Aorta (tissue), 5 donors: Measurements from ENCODE around the gene PCSK6. TPM values are rescaled to one million over a fixed set of nuclear protein-coding genes. Genes with fewer than 3 reads are reported as not detected.

Source experiments
- ATAC-seq: fragments of 200-7000 bp; cut with Tn5 transposase; one replicate; pipeline ENCODE4 v1.9.1; 2022; ENCODE audit warnings: moderate library complexity; ENCODE audit not compliant: low FRiP score
- DNase-seq, 2 donors: peaks; one replicate each; pipeline ENCODE4 v3.0.0-alpha.2; 2020
- H3K27ac ChIP-seq, 2 donors: one replicate each; pipeline ENCODE4 v1.5.1; 2013; ENCODE audit warnings: low read length in 2 of 2, mild to moderate bottlenecking in 2 of 2, moderate library complexity in 2 of 2, control low read depth in 1 of 2, inconsistent platforms in 1 of 2, low read depth in 1 of 2
- H3K27me3 ChIP-seq, 2 donors: one replicate each; pipeline ENCODE4 v1.6.1; 2013; ENCODE audit warnings: control low read depth in 1 of 2, low read length in 1 of 2, mild to moderate bottlenecking in 1 of 2, moderate library complexity in 1 of 2; ENCODE audit not compliant: insufficient read depth in 2 of 2, control insufficient read depth in 1 of 2
- H3K36me3 ChIP-seq, 2 donors: one replicate each; pipeline ENCODE4 v1.6.1; 2013; ENCODE audit warnings: control low read depth in 1 of 2, low read length in 1 of 2, mild to moderate bottlenecking in 1 of 2; ENCODE audit not compliant: insufficient read depth in 2 of 2, control insufficient read depth in 1 of 2
- H3K4me1 ChIP-seq, 2 donors: one replicate each; pipeline ENCODE4 v1.6.1; 2013; ENCODE audit warnings: low read length in 2 of 2, control low read depth in 1 of 2, mild to moderate bottlenecking in 1 of 2, moderate library complexity in 1 of 2; ENCODE audit not compliant: insufficient read depth in 2 of 2, control insufficient read depth in 1 of 2
- H3K4me3 ChIP-seq, 2 donors: one replicate each; pipeline ENCODE4 v1.5.1; 2013; ENCODE audit warnings: low read length in 2 of 2, control low read depth in 1 of 2, mild to moderate bottlenecking in 1 of 2
- H3K9me3 ChIP-seq: one replicate; pipeline ENCODE4 v1.6.1; 2013; ENCODE audit warnings: mild to moderate bottlenecking, low read length; ENCODE audit not compliant: control insufficient read depth
- WGBS, 2 donors: extraction: QIAGEN DNeasy Blood & Tissue Kit; methylation state at CpG; one replicate each; pipeline ENCODE4 v1.1.7; 2013; 5-methylcytosine and 5-hydroxymethylcytosine counted together
- intact Hi-C, 2 donors: fragments of 100-400 bp; cut with DNase I; formaldehyde crosslinking; loops; one replicate each; pipeline versions ENCODE4 v1.14.2 to v1.15.0; 2022
- polyA plus RNA-seq, 2 donors: library from polyadenylated mRNA; stranded (reverse); fragments of 200-250 nt; gene quantifications; one replicate each; pipeline ENCODE4 v1.2.3, GENCODE V29; 2013
- total RNA-seq, 2 donors: library from RNA; stranded (reverse); fragmentation: NEBNext Ultra II Directional; extraction: Animal tissue kit (Norgen Biotek cat#: 25700); gene quantifications; one replicate each; pipeline ENCODE4 v1.2.1, GENCODE V29; 2021
- donor health status: healthy with polysubstance abuse.
- donor health status: Bipolar disorder and iron deficiency.
- donor health status: DM: no; HTN: no; CAD: no.
- donor health status: DM: no; HTN: no; CAD: no.
- donor health status: DM: yes; HTN: yes; CAD: no.

PCSK6 gene
- total and polyA plus RNA-seq, 4 donors: 1.6 to 11.2 (median 5.0) TPM; not detected in 1

- Histone ChIP-seq H3K9me3 (no peaks in the 10 kb centered on the region), H3K27ac (no peak overlapping the region), H3K4me1 (no peaks in the 10 kb centered on the region), H3K4me3 (no peak overlapping the region), H3K36me3 (no peaks in the 10 kb centered on the region), H3K27me3 (no peaks in the 10 kb centered on the region)
- WGBS, 2 donors: 93% methylated on average over 17 of the region's 17 CpGs
- DNase-seq (no peak), ATAC-seq (peak; percentile 17)
- intact Hi-C loops: no loop called here
Measured at GRCh38 chr15:101481917-101482525, 7.5 kb downstream of the PCSK6 start.

DNA sequence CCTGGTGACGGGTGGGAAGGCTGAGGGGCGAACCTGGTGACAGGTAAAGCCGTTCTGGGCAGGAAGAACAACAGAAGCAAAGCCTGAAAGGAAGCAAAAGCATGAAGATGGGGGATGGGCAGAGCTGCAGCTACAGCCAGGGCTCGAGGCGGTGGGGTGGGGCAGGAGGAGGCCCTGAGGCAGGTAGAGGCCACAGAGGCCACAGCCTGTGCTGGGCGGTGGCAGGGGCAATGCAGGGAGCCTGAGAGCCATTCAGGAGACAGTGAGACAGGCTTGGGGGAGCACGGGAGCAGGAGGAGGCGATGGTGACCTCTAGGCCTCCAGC is 8.2 kb downstream of the PCSK6 start:
- no peaks in the 10 kb centered on the region for H3K4me1 ChIP-seq
- H3K27ac ChIP-seq: no peak overlapping the region
- no peaks in the 10 kb centered on the region for H3K36me3 ChIP-seq
- intact Hi-C loops: no loop called here
- WGBS, 2 donors: 89 to 92% methylated on average over 8 of the region's 8 CpGs
- no peak overlapping the region for H3K4me3 ChIP-seq
- no peaks in the 10 kb centered on the region for H3K9me3 ChIP-seq
- no peak for DNase-seq
- H3K27me3 ChIP-seq: no peaks in the 10 kb centered on the region
- ATAC-seq: no peak

DNA sequence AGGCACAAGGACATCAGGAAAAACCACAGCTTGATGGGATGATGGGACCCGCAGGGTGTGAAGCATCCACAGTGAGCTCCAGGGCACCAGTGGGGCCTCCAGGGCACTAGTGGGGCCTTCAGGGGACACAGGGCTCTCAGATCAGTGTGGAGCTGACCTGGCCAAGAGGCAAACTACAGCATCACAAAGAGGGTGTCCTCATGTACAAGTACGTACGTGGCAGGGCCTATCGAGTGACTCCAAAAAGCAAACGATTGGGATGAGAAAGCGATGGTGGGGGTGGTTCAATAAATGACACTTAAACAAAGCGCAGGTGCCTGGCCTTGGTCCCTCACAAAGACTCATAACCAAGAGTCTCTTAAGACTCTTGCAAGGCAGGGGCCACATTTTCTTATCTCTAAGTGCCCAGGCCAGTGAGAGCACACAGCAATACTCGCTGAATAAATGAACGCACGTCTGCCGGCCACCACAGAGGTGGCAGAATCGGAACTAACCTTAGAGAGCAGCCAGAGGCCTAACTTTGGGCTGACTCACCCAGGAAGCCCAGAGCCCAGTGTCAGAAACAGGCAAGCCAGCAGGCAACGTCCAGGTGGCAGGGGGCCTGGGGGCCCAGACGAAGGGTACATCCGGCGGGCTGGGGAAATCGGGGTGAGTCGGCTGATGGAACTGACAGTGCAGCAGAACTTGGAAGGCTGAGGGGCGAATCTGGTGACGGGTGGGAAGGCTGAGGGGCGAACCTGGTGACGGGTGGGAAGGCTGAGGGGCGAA is 8.7 kb downstream of the PCSK6 start:
- intact Hi-C loops: no loop called here
- no peaks in the 10 kb centered on the region for H3K36me3 ChIP-seq
- ATAC-seq: no peak
- 93% methylated on average over 23 of the region's 23 CpGs for WGBS, 2 donors
- H3K9me3 ChIP-seq: no peaks in the 10 kb centered on the region
- H3K4me3 ChIP-seq: no peak overlapping the region
- H3K27me3 ChIP-seq: no peaks in the 10 kb centered on the region
- no peak overlapping the region for H3K27ac ChIP-seq
- H3K4me1 ChIP-seq: no peaks in the 10 kb centered on the region
- no peak for DNase-seq

GRCh38 chr15:101479851-101480612 is 9.5 kb downstream of the PCSK6 start:
- Histone ChIP-seq H3K27me3 (no peaks in the 10 kb centered on the region), H3K9me3 (no peaks in the 10 kb centered on the region), H3K4me1 (no peaks in the 10 kb centered on the region), H3K27ac (no peak overlapping the region), H3K4me3 (no peak overlapping the region), H3K36me3 (no peaks in the 10 kb centered on the region)
- ATAC-seq: no peak
- intact Hi-C loops: no loop called here
- no peak for DNase-seq
- WGBS, 2 donors: 92 to 93% methylated on average over 15 of the region's 15 CpGs

- ATAC-seq: no peak
- 85 to 86% methylated on average over 11 of the region's 11 CpGs for WGBS, 2 donors
Measured at GRCh38 chr15:101479342-101479845, 10.1 kb downstream of the PCSK6 start.

GRCh38 chr15:101478701-101479341 is 10.7 kb downstream of the PCSK6 start:
- H3K36me3 ChIP-seq: no peaks in the 10 kb centered on the region
- DNase-seq (peak in 1 of 2 donors; percentile 21), ATAC-seq (no peak)
- intact Hi-C loops: no loop called here
- WGBS, 2 donors: 88% methylated on average over 14 of the region's 14 CpGs
- no peaks in the 10 kb centered on the region for H3K27me3 ChIP-seq
- H3K4me1 ChIP-seq: no peaks in the 10 kb centered on the region
- no peak overlapping the region for H3K27ac ChIP-seq
- H3K9me3 ChIP-seq: no peaks in the 10 kb centered on the region
- H3K4me3 ChIP-seq: no peak overlapping the region

More at GRCh38 chr15:101479342-101479845, 10.1 kb downstream of the PCSK6 start:
- no peak for DNase-seq
- H3K27me3 ChIP-seq: no peaks in the 10 kb centered on the region
- intact Hi-C loops: no loop called here
- H3K36me3 ChIP-seq: no peaks in the 10 kb centered on the region
- no peak overlapping the region for H3K4me3 ChIP-seq
- no peak overlapping the region for H3K27ac ChIP-seq
- no peaks in the 10 kb centered on the region for H3K4me1 ChIP-seq
- H3K9me3 ChIP-seq: no peaks in the 10 kb centered on the region

DNA sequence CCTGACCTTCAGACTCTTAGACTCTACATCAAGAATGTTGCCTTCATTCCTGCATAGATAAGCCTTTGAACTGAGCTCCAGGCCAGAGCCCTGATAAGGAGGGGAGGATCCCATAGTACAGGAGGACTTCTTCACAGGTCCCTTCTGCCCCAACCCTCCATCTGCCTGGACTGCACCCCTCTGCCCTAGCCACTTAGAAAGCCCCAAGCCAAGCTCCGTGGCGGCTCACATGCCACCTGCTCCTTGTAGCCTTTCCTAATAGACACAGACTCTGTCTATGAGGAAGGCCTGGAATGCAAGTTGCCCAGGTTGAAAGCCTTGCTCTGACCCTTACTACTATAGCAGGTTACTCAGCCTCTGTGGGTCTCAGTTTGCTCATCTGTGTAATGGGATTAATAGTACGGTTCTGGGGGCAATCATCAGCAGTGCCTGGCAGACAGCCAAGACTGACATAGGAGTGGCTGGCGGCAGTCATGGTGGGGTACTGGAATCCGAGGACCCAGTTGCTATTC is 11.6 kb downstream of the PCSK6 start:
- WGBS, 2 donors: 59 to 67% methylated on average over 5 of the region's 5 CpGs
- Histone ChIP-seq H3K36me3 (no peaks in the 10 kb centered on the region), H3K27me3 (no peaks in the 10 kb centered on the region), H3K27ac (no peak overlapping the region), H3K4me3 (no peak overlapping the region), H3K4me1 (no peaks in the 10 kb centered on the region), H3K9me3 (no peaks in the 10 kb centered on the region)
- intact Hi-C loops: no loop called here
- DNase-seq (peak in 1 of 2 donors; percentile 55), ATAC-seq (no peak)

GRCh38 chr15:101476756-101477155 is 12.8 kb downstream of the PCSK6 start:
- Histone ChIP-seq H3K27ac (no peak overlapping the region), H3K36me3 (no peaks in the 10 kb centered on the region), H3K9me3 (no peaks in the 10 kb centered on the region), H3K4me3 (no peak overlapping the region), H3K4me1 (no peaks in the 10 kb centered on the region), H3K27me3 (no peaks in the 10 kb centered on the region)
- WGBS, 2 donors: 73 to 84% methylated on average over 10 of the region's 10 CpGs
- intact Hi-C loops: no loop called here
- peak in 1 of 2 donors; percentile 19 for DNase-seq
- ATAC-seq: no peak
